Activated T-cell treated with anti-CD3 and anti-CD28 coated beads, Interleukin-2, amount 50 U/mL, for 4 hours (primary cell): ENCODE data around the gene B4GALT6. TPM values are rescaled to one million over a fixed set of nuclear protein-coding genes. Genes with fewer than 3 reads are reported as not detected.

Experiments
- ATAC-seq, 2 donors: fragments of 200-7000 bp; cut with Tn5 transposase; one replicate each; pipeline ENCODE4 v1.10.0; 2021
- DNase-seq: peaks from one replicate; pipeline ENCODE4 v3.0.0-alpha.2; 2020
- H3K27me3 Mint-ChIP-seq: one replicate; pipeline ENCODE4 v1.8.0; 2021; ENCODE audit warnings: low read depth, mixed read lengths
- H3K36me3 Mint-ChIP-seq: one replicate; pipeline ENCODE4 v1.8.0; 2022; ENCODE audit warnings: mixed read lengths; ENCODE audit not compliant: insufficient read depth
- H3K4me1 Mint-ChIP-seq: one replicate; pipeline ENCODE4 v1.8.0; 2021; ENCODE audit warnings: low read depth, mixed read lengths
- H3K4me3 Mint-ChIP-seq: one replicate; pipeline ENCODE4 v1.8.0; 2021; ENCODE audit warnings: mild to moderate bottlenecking, moderate library complexity, mixed read lengths
- H3K9me3 Mint-ChIP-seq: one replicate; pipeline ENCODE4 v1.8.0; 2021; ENCODE audit warnings: mixed read lengths
- total RNA-seq, 3 donors: library from RNA; stranded (reverse); gene quantifications; one replicate each; pipeline ENCODE4 v1.2.1, GENCODE V29; 2021

B4GALT6 gene
- total RNA-seq, 3 donors from 2014 or later = 0.84 to 2.4 (median 1.3) TPM

DNA sequence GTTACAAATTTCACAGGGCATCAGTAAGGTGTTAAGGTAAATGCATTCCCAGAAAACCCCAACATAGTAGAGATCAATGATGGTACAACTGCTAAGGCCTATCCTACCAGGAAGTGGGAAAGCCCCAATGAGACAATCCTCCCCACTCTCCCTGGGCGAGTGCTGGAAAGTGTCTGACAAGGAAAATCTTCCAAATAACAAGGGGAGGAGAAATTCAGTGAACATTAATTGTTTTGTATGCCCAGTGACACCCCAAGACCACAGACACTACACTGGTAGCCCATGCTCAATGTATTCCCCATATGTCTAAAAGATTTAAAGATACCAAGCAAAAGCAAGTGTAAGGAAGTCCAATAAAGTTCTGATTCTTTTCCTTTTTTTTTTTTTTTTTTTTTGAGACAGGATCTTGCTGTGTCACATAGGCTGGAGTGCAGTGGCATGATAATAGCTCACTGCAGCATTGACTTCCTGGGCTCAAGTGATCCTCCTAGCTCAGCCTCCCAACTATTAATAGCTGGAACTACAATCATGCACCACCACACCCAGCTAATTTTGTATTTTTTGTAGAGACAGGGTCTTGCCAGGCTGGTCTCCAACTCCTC, 24.7 kb downstream of the B4GALT6 start:
- peaks cover 7% of the 10 kb centered on the region for H3K27me3 Mint-ChIP-seq
- H3K4me3 Mint-ChIP-seq = no peak overlapping the region
- H3K4me1 Mint-ChIP-seq = peaks cover 13% of the 10 kb centered on the region
- no peaks in the 10 kb centered on the region for H3K9me3 Mint-ChIP-seq
- ATAC-seq (no peak), DNase-seq (no peak)
- H3K36me3 Mint-ChIP-seq = no peaks in the 10 kb centered on the region

- peak overlapping the region; percentile 5 for H3K4me3 Mint-ChIP-seq
- peak; percentile 82 to 86 for ATAC-seq
- H3K36me3 Mint-ChIP-seq = no peaks in the 10 kb centered on the region
- peaks cover 7% of the 10 kb centered on the region for H3K27me3 Mint-ChIP-seq
- peaks cover 13% of the 10 kb centered on the region for H3K4me1 Mint-ChIP-seq
- no peaks in the 10 kb centered on the region for H3K9me3 Mint-ChIP-seq
- no peak for DNase-seq
Measured at GRCh38 chr18:31658670-31659575, 25.5 kb downstream of the B4GALT6 start.

GRCh38 chr18:31657823-31658669, 26.3 kb downstream of the B4GALT6 start:
- Mint-ChIP-seq H3K4me3 (peak overlapping the region; percentile 5), H3K4me1 (peaks cover 13% of the 10 kb centered on the region), H3K36me3 (no peaks in the 10 kb centered on the region), H3K27me3 (peaks cover 12% of the 10 kb centered on the region), H3K9me3 (no peaks in the 10 kb centered on the region)
- ATAC-seq (peak; percentile 81 to 85), DNase-seq (no peak)

GRCh38 chr18:31656754-31657153, 27.6 kb downstream of the B4GALT6 start:
- Mint-ChIP-seq H3K36me3 (no peaks in the 10 kb centered on the region), H3K4me1 (peaks cover 15% of the 10 kb centered on the region), H3K9me3 (no peaks in the 10 kb centered on the region), H3K27me3 (peaks cover 24% of the 10 kb centered on the region), H3K4me3 (no peak overlapping the region)
- no peak for DNase-seq
- no peak for ATAC-seq

- no peak overlapping the region for H3K4me3 Mint-ChIP-seq
- no peak for ATAC-seq
- DNase-seq = no peak
- H3K27me3 Mint-ChIP-seq = peaks cover 31% of the 10 kb centered on the region
- peaks cover 15% of the 10 kb centered on the region for H3K4me1 Mint-ChIP-seq
- H3K36me3 Mint-ChIP-seq = no peaks in the 10 kb centered on the region
- H3K9me3 Mint-ChIP-seq = no peaks in the 10 kb centered on the region
Measured at GRCh38 chr18:31655354-31655753, 29.0 kb downstream of the B4GALT6 start.

DNA sequence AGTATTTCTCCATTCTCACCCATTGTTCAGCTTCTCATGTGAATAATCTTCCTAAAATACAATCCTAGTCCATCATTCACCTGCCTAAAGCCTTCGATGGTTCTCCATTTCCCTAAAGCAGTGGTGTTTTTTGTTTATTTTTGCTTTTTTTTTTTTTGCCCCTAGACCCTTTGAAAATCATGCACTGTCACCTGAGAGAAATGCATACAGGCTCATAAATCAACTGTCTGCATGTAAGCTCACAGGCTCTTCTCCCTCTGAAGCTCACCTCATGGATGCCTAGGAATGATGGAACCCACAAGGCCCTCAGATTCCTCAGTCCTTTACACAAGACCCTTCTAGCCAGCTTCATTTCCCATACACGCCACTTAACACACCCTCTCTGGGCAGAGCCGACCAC, 31.5 kb downstream of the B4GALT6 start:
- Mint-ChIP-seq H3K4me1 (peaks cover 4% of the 10 kb centered on the region), H3K4me3 (no peak overlapping the region), H3K36me3 (no peaks in the 10 kb centered on the region), H3K27me3 (peaks cover 34% of the 10 kb centered on the region), H3K9me3 (no peaks in the 10 kb centered on the region)
- DNase-seq = no peak
- no peak for ATAC-seq

GRCh38 chr18:31652357-31652756, 32.0 kb downstream of the B4GALT6 start:
- peaks cover 2% of the 10 kb centered on the region for H3K4me1 Mint-ChIP-seq
- ATAC-seq (no peak), DNase-seq (no peak)
- no peaks in the 10 kb centered on the region for H3K36me3 Mint-ChIP-seq
- no peaks in the 10 kb centered on the region for H3K9me3 Mint-ChIP-seq
- H3K4me3 Mint-ChIP-seq = no peak overlapping the region
- peaks cover 38% of the 10 kb centered on the region for H3K27me3 Mint-ChIP-seq

GRCh38 chr18:31651369-31651768, 33.0 kb downstream of the B4GALT6 start:
- ATAC-seq = no peak
- peaks cover 41% of the 10 kb centered on the region for H3K27me3 Mint-ChIP-seq
- H3K36me3 Mint-ChIP-seq = no peaks in the 10 kb centered on the region
- no peaks in the 10 kb centered on the region for H3K9me3 Mint-ChIP-seq
- H3K4me3 Mint-ChIP-seq = no peak overlapping the region
- DNase-seq = no peak
- peaks cover 2% of the 10 kb centered on the region for H3K4me1 Mint-ChIP-seq

DNA sequence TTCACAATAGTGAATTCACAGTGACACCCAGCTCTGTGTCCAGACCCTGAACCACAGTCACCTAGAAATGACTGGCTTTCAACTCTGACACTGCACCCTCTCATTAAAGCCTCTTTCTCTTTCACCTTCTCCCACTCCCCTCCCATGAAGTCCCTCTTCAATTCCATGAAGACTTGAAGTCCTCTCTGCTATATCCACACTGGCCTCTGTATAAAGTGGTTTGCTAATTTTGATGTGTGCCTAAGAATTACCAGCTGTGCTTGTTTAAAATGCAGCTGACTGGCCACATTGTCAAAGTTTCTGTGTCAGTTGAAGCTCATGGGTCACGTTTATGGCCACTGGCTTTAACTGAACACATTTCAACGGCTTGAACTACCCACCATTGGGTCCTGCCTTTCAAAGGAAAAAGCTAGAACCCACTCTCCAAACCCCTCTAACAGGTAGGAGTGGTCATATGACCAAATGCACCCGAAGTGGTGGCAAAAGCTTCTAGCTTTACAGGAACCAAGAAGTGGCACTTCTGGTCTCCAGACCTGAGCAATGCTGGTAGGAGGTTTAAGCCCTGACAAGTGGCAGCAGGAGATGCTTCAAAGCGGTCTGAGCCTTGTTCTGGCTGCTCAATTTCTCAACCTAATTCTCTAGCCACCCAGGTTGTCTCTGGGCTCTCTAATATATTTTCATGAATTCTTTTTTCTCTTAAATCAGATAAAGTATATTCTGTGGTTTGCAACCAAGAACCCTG, 34.2 kb downstream of the B4GALT6 start:
- peaks cover 2% of the 10 kb centered on the region for H3K4me1 Mint-ChIP-seq
- no peak for DNase-seq
- no peak for ATAC-seq
- peaks cover 36% of the 10 kb centered on the region for H3K27me3 Mint-ChIP-seq
- no peak overlapping the region for H3K4me3 Mint-ChIP-seq
- H3K36me3 Mint-ChIP-seq = no peaks in the 10 kb centered on the region
- no peaks in the 10 kb centered on the region for H3K9me3 Mint-ChIP-seq

DNA sequence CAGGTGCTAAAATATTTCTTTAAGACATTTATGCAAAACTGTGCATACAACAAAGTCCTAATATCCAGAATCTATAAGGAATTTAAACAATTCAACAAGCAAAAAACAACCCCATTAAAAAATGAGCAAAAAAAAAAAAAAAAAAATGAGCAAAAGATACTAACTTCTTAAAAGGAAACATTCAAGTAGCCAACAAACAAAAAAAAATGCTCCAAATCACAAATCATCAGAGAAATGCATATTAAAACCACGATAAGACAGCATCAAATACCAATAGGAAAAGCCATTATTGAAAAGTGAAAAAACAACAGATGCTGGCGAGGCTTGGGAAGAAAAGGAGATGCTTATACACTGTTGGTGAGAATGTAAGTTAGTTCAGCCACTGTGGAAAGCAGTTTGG, 34.9 kb downstream of the B4GALT6 start:
- no peak for ATAC-seq
- H3K36me3 Mint-ChIP-seq = no peaks in the 10 kb centered on the region
- no peaks in the 10 kb centered on the region for H3K9me3 Mint-ChIP-seq

DNA sequence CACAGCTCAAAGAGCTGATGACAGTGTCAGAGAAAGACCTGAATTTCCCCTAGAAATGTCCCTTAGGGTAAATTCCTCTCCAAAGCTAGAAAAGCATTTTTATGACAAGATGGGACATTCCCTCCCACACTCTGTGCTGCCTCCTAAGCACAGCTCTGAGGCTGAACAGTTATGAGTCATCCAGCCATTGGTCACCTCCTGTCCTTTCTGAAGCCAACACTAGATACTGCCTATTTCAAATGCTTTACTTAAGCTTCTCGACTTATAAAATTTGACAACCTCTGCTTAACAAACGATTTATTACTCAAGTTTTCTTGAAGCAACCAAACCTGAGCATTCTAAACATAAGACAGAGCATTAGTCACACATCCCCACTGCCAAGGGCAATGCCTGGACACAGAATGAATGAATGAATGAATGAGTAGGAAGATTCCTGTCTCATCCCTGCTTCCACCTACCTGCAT, 35.4 kb downstream of the B4GALT6 start:
- Mint-ChIP-seq H3K4me1 (peaks cover 2% of the 10 kb centered on the region), H3K4me3 (no peak overlapping the region), H3K27me3 (peaks cover 36% of the 10 kb centered on the region), H3K9me3 (no peaks in the 10 kb centered on the region), H3K36me3 (no peaks in the 10 kb centered on the region)
- DNase-seq = no peak
- no peak for ATAC-seq

More for the DNA sequence above, 34.9 kb downstream of the B4GALT6 start:
- H3K4me1 Mint-ChIP-seq = peaks cover 2% of the 10 kb centered on the region
- no peak overlapping the region for H3K4me3 Mint-ChIP-seq
- H3K27me3 Mint-ChIP-seq = peaks cover 36% of the 10 kb centered on the region
- DNase-seq = no peak

- no peak for DNase-seq
- ATAC-seq = no peak
- peaks cover 2% of the 10 kb centered on the region for H3K4me1 Mint-ChIP-seq
- H3K36me3 Mint-ChIP-seq = no peaks in the 10 kb centered on the region
- H3K27me3 Mint-ChIP-seq = peaks cover 32% of the 10 kb centered on the region
- no peaks in the 10 kb centered on the region for H3K9me3 Mint-ChIP-seq
- H3K4me3 Mint-ChIP-seq = no peak overlapping the region
Measured at GRCh38 chr18:31648458-31648857, 35.9 kb downstream of the B4GALT6 start.

DNA sequence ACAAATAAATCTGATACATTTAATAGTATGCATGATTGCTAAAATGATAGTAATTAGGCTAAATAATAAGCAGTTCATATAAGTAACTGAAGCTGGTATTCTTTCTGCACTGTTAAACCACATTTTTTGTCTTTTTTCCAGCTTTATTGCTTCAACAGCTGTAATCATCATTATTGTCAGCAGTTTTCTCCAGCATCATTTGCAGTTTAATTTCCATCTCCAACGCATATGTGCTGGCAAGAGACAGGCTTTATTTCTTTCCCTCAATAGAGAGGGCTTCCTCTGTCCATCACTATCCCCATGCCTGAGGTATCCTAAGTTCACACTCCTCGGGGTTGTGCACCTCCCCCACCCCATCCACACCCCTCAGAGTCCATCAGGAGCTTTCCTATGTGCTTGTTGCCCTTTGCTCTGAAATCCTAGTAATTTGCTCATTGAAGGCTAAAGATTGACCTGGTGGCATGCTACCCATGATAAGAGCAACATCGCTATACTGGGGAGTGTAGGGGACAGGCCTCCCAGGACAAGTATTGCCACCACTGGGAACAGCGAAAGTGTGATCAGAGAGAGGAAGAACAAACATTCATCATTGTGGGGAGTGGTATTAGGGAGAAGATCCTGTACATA, 37.1 kb downstream of the B4GALT6 start:
- Mint-ChIP-seq H3K4me3 (no peak overlapping the region), H3K27me3 (peaks cover 23% of the 10 kb centered on the region), H3K4me1 (peaks cover 2% of the 10 kb centered on the region), H3K9me3 (no peaks in the 10 kb centered on the region), H3K36me3 (no peaks in the 10 kb centered on the region)
- no peak for DNase-seq
- no peak for ATAC-seq
